ENCODE measurements around the gene LRRC15.
A peak's percentile ranks its signal among the peaks of the same experiment; 100 is the strongest.

LRRC15 gene

GRCh38 chr3:194369522-194370279 lies at the start of gene LRRC15:
TSS of gene LRRC15 (minus strand) at chr3:194369743. CDS start at chr3:194361043, 8,700 bp downstream.
- no peak for DNase-seq

- no peak for DNase-seq
These were observed 49.1 kb upstream of the LRRC15 start for GRCh38 chr3:194418671-194419070.

- no peak for DNase-seq
These were observed 37.9 kb upstream of the LRRC15 start for GRCh38 chr3:194407423-194407822.

GRCh38 chr3:194405766-194406165 lies 36.2 kb upstream of the LRRC15 start:
- no peak for DNase-seq

- DNase-seq = peak; percentile 37
These were observed 35.0 kb upstream of the LRRC15 start for GRCh38 chr3:194404365-194405140.

GRCh38 chr3:194401868-194402329 lies 32.4 kb upstream of the LRRC15 start:
- no peak for DNase-seq

GRCh38 chr3:194401346-194401745 lies 31.8 kb upstream of the LRRC15 start:
- no peak for DNase-seq

- DNase-seq = no peak
These were observed 30.4 kb upstream of the LRRC15 start for GRCh38 chr3:194399874-194400411.

- DNase-seq = no peak
These were observed 29.6 kb upstream of the LRRC15 start, which contains the start of gene GP5 for GRCh38 chr3:194399166-194399565. TSS of gene GP5 (minus strand) at chr3:194399266. CDS start at chr3:194398282, 984 bp downstream.

- DNase-seq = no peak
These were observed 28.3 kb upstream of the LRRC15 start for GRCh38 chr3:194397757-194398312.

GRCh38 chr3:194396859-194397756 lies 27.6 kb upstream of the LRRC15 start:
- no peak for DNase-seq

- no peak for DNase-seq
These were observed 27.0 kb upstream of the LRRC15 start for GRCh38 chr3:194396539-194396858.

- no peak for DNase-seq
These were observed 26.4 kb upstream of the LRRC15 start for GRCh38 chr3:194395778-194396538.

- DNase-seq = peak; percentile 97
These were observed 25.7 kb upstream of the LRRC15 start for GRCh38 chr3:194395212-194395611.

GRCh38 chr3:194392576-194392975 lies 23.0 kb upstream of the LRRC15 start:
- no peak for DNase-seq

- DNase-seq = no peak
These were observed 21.3 kb upstream of the LRRC15 start for GRCh38 chr3:194390835-194391234.

- DNase-seq = no peak
These were observed 19.7 kb upstream of the LRRC15 start for GRCh38 chr3:194389269-194389668.

GRCh38 chr3:194387926-194388418 lies 18.4 kb upstream of the LRRC15 start:
- no peak for DNase-seq

GRCh38 chr3:194387276-194387675 lies 17.7 kb upstream of the LRRC15 start:
- no peak for DNase-seq

GRCh38 chr3:194386648-194387047 lies 17.1 kb upstream of the LRRC15 start:
- no peak for DNase-seq

GRCh38 chr3:194386066-194386465 lies 16.5 kb upstream of the LRRC15 start:
- DNase-seq = no peak
